Measurements from ENCODE around the gene CPA2.

DNA sequence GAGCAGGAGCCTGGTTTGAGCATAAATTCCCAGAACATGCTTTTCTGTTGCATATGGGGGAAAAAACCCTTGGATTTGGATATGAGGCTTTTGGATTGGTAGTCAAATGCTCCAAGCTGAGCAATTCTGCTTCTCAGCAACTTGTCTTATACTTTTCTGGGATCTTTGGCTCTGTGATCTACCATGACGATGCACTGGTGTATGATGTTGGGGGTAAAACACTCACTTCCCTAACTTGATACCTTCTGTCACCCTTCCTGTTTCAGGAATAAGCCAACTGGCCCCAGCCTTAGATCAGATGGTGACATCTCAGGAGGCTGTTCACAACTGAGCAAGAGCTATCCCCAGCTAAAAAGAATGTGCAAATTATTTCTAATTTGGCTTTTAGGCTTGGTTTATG, 13.2 kb downstream of the CPA2 start:
- TF ChIP-seq, protein P1, sequence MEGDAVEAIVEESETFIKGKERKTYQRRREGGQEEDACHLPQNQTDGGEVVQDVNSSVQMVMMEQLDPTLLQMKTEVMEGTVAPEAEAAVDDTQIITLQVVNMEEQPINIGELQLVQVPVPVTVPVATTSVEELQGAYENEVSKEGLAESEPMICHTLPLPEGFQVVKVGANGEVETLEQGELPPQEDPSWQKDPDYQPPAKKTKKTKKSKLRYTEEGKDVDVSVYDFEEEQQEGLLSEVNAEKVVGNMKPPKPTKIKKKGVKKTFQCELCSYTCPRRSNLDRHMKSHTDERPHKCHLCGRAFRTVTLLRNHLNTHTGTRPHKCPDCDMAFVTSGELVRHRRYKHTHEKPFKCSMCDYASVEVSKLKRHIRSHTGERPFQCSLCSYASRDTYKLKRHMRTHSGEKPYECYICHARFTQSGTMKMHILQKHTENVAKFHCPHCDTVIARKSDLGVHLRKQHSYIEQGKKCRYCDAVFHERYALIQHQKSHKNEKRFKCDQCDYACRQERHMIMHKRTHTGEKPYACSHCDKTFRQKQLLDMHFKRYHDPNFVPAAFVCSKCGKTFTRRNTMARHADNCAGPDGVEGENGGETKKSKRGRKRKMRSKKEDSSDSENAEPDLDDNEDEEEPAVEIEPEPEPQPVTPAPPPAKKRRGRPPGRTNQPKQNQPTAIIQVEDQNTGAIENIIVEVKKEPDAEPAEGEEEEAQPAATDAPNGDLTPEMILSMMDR (IDR thresholded peaks at IDR 0.05): no peak
- no peak for TF ChIP-seq POLR2A (IDR thresholded peaks at IDR 0.05)
